SK-N-DZ (cell line): ENCODE results near the gene KCNJ4.

Source experiments
- DNase-seq: peaks from one replicate; pipeline ENCODE4 v3.0.0-alpha.2; 2015; ENCODE audit warnings: low spot score

The KCNJ4 gene

DNA sequence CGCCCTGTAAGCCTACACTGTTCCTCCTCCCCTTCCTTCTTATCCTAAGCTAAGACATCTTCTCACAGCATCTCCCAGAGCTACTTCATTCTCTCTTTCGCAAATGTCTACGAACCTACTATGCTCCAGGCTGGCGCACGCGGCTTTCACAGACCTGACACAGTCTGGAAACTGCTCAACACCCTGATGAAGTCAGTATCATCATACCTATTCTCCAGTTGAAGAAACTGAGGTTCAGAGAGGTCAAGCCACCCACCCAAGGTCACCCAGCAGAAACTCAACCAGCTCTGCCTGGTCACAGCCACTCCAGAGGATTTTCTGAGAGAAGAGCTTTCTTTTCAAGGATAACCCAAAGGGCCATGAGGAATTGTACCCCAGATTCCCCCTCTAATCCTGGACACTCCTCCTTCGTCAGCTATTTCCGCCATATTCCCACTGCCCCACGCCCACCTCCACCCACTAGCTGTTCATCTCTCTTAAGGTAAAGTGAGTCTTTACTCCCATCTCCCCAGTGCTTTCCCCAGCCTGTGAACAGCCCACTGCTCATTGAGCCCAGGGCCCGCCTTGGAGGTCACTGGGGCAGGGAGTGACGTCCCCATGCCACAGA lies 1.8 kb downstream of the KCNJ4 start:
- no peak for DNase-seq

DNA sequence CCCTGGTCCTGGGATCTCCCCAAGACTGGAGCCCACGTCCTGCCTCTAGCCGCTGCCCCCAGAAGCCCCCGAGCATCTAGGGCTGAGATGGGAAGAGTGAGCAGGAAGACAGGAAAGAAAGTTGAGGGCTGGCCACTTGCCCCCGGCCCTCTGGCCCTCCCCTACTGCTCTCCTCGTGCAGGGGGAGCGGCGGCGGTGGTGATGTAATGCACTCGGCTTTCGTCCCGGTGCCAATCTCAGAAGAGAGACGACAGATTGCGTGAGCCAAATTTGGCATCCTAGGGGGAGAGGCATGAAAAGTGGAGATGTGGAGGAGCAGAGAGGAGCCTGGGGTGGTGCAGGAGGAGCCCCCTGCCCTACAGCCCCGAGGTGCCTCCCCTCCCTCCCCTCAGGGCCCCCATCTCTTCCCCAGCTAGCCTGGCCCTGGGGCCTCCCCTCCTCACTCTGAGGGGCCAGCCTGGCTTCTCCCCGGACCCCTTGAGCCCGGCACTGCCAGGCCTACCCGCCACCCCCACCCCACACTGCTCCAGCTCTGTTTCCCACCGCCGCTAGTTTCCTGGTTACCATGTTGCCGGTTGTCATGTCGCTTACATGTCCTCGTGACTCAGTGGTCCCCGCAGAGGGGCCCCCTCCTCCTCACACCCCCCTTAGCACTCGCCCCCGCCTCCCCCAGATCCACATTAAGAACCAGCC lies 2.5 kb downstream of the KCNJ4 start:
- no peak for DNase-seq

DNA sequence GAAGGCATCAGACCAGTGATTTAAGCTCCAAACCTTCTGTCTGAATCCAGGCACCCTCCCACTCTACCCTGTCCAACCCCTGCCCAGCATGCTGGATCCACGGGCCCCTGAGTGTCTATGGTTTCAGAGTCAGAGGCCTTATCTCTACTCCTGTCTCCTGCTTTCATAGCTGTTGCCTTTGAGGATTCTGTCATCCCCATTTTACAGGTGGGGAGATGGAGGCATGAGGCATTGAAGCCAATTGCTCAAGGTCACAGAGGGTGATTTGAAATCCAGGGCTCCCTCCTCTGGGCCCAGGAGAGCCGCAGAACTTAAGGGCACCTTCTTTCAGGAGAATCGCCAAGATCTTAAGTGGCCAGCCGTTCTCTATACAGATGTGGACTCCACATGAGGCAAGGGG lies 3.1 kb downstream of the KCNJ4 start:
- DNase-seq, result no peak

DNA sequence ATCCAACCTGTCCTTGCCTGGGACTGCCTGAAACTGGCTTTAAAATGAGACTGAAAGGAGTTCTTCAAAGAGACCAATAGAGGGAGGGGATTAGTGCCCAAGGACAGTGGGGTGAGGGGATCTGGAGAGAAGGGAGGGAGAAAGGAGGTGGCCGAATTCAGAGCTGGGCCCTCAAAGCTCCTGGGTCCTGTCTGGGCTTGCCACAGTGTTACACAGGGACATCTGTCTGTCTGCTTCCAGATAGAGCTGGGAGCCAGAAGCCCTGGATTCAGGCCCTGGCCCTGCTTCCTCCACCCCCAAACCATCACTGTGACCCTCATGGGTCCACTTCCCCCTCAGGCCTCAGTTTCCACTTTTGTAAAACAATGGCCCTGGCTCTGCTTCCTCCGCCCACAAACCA lies 3.6 kb downstream of the KCNJ4 start:
- DNase-seq, result no peak

DNA sequence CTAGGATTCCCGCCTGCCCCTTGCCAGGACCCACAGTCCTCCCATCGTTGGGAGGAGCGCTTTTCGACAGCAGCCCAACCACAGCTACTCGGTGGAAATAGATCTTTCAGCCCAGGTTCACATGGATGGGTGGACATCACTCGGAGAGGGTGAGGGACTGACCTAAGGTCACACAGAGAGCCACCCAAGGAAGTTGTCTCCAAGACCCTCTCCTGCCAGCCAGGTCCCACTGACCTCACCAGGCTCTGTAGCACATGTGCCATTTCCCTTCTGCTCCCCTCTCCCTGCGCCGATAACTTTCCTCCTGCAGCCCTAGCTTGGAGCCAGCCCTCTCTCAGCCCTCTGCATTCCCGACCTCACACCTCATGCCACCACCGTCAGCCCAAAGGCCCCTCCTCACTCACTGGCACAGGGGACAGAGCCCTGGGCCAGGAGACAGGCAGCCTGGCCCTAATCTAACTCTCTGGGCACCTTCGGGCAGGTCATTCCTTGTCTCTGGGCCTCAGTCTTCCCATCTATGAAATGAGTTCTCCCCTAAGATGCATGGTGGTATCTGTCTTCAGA lies 4.7 kb downstream of the KCNJ4 start:
- no peak for DNase-seq

DNA sequence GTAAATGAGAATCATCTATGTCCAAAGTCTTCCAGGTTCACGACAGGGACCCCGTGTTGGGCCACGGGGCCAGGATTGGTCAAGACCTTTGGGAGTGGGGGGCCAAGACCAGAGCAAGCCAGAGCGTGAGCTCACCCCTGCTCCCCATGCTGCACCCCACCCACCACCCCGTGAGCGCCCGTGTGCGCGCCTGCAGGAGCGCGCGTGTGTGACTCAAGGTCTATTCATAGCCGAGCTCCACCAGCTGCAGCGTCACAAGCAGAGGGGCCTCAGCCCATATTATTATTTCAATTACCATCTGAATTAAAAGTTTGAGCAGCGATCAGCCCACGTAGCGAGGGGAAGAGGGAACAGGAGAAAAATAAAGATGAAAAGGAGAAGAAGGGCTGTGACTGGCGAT lies 5.2 kb downstream of the KCNJ4 start:
- DNase-seq, result no peak

DNA sequence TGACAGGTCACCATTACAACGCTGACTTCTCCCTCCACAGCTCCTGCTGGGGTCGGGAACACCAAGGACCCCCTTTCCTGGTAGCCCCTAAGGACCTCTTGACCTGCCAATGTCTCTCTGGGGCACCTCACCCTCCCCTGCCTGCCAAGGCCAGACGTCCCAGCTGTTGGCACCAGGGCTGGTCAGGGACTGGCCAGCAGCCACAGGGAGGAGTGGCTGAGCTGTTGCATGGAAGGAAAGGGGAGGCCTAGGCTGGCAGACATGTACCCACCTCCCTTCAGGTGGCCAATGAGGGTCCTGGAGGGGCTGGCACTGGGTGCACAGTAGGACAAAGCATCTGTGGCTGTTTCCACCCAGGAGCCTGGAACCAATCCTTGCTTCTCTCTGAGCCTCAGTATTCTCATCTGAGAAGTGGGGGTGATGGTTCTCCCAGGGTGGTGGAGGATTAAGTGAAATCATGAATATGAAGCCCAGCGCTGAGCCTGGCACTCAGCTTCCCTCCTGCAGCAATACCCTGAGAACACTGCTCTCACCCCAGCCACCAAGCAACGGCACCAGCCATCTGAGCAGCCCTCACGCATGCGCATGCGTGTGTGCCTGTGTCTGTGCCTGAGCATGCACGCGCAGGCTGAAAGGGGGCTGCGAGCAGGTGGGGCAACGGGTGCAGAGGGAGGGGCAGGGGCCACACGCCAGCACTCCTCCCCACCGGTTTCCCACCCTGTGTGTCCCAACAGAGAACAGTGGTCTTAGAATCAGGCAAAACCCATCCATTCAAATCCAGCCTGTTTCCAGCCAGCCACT lies 5.9 kb downstream of the KCNJ4 start:
- DNase-seq, result peak; percentile 36

DNA sequence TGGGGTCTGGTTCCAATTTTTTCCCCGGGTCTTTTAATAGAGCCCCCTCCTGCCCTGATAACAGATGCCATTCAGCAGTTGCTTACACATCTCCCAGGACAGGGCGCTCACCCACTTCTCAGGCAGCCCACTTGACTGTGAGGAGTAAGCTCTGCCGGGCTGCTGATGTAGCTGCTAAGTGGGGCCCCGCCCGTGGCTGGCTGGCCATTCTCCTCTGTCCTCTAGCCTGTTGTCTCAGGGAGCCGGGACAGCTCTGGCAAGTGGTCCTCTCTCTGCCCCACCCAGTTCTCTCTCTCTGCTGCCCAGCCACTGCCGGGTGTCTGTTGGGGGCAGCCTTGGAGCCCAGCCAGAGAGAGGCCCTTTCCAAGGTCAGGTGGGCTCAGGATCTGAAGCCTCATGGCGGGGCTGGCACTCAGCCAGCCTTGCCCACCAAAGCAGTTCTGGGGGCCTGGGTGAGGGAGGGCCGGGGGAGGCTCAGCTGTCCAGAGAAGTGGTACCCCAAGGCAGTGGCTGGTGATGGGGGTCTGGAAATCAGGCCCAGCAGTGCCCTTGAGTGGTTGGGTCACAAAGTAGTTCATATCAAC lies 8.9 kb downstream of the KCNJ4 start:
- no peak for DNase-seq

DNA sequence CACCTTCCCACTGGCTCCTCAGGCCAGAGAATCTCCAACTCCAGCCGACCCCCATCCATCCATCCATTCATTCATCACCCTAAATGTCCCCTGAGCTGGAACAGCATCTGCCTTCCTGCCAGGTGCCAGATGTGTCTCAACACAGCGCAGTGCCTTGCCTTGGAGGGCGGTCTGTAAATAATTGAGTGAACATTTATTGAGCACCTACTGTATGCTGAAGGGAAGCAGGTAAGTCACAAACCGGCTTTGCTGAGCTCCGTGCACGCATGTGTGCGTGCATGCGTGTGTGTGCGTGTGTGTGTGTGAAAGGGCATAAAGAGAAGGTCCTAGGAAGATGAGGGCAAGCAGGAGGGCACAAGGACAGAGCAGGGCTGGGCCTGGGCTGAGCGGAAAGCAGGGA lies 10.2 kb downstream of the KCNJ4 start:
- no peak for DNase-seq

DNA sequence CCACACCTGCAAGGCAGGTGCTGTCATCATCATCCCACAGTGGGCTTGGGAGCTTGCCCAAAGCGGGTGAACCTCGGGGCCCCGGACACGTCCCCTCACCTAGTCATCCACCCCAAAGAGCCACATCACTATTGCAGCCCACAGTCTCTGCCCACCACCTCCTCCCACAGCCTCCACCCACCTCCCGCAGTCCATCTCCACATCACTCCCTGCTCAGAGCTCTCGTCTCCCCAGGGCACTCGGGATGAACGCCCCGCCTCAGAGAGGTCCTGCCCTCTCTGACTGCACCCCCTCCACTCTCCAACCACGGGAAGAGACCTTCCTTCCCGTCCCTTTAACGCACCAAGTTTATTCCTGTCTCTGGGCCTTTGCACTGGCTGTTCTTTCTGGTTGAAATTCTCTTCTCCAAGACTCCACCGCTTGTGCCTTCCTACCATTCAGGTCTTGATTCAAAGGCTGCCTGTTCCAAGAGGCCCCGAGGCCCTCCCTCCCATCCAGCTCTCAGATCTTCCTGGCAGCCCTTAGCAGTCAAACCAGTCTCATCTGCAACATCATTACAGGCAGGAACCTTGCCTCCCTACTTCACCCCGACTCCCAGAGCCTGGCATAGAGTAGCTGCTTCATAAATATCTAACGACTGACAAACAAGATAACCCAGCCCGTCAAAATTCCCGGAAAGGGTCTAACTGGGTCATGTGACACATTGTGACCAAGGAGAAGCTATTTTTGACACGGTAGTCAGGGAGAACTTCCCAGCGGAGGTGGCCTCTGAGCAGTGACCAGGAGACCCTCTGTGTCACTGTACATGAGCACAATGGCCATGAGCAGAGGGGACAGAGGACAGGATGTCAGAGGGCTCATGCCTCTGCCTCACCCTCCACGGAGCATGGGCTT lies 11.1 kb downstream of the KCNJ4 start:
- no peak for DNase-seq

DNA sequence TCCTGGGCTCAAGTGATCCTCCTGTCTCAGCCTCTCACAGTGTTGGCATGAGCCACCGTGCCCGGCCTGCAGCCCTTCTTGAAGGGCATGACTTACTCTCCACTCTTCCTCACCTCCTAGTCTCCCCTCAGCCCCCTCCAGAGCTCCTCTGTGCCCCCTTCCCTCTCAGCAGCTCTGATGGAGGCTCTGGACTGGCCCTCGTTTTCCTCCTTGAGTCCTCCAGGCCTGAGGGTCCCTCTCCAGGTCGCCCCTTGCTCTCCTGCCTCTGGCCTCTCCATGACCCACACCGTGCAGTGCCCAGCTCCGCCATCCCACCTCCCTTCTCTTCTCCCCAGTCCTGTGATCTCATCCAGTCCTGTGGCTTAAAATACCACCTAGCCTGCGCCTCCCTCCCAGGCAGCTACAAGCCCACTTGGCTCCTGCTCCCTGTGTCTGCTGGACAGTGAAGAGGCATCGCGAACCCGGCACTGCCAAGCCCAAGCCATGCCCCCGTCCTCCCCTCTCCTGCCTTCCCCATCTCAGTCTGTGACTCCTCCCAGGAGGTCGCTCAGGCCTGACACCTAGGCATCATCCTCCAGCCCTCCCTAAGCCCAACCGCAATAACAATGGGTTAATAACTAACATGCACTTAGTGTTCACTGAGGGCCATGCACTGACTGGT lies 11.9 kb downstream of the KCNJ4 start:
- no peak for DNase-seq

DNA sequence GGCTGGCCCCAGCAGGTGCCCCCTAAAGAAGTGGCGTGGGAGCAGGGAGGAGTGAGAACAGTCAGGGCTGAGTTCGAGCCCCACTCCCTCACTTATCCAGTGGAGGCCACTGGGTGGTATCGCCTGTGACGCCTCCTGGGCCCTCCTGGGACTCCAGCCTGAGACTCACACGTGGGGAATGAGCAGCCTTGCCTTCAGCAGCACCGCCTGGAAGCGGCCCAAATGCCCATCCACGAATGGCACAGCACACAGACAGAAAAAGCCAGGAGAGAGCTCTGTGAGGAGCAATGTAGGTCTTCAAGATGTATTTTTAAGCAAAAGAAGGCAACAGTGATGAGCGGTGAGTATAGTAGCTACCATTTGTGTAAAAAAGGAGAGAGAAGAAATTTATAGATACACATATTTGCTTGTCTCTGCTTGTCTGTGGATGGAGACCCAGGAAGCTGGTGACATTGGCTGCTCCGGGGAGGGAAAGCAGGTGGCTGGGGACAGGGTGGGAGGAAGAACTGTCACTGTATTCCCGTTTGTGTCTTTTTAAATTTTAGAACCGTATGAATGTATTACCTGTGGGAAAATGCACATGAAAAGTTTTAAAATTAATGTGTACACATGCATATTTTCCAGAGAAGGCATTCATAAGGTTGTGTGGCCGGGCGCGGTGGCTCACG lies 13.2 kb downstream of the KCNJ4 start:
- DNase-seq, result no peak

DNA sequence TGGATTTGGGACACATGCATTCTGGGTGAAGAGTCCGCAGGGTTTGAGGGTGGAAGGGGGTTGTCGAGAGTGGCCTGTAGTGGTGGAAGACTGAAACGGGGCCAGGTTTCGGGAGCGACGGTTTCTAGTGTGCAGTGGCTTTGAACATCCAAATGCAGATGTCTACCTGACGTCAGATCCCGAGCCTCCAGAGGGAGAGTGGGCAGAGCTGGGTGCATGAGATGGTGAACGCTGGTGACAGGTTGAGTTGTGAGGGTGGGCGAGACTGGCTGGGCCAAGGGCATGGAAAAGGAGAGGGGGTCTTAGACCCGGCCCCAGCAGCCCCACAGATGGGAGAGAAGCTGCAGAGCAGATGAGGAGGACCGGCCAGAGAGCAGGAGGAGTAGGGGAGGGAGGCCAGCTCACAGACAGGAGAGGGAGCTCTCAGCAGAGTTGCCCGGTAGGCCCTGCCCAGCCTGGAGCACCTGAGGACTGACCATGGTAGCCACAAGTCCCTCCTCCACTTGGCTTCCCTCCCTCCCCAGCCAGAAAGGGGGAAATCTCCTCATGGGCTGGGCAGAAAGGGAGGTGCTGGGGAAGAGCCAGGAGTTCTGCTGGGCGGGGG lies 14.2 kb downstream of the KCNJ4 start:
- DNase-seq, result no peak

DNA sequence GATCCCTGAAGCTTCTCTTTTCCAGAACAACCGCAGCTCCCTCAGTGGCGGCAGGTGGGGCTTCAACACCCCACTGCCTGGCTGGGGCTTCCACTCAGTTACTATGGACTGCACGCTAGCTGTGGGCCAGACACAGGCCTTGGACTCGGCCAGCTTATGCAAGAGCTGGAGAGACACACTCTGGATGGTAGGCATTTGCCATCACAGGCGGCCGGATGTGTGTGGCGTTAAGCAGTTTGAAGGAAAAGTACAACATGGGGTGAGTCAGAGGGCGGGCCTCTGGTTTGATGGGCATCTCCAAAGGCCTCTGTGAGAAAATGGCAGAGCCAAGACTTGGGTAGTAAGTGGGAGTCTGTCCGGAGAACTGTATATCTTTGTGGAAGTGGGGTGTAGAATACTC lies 17.6 kb downstream of the KCNJ4 start:
- DNase-seq, result no peak

DNA sequence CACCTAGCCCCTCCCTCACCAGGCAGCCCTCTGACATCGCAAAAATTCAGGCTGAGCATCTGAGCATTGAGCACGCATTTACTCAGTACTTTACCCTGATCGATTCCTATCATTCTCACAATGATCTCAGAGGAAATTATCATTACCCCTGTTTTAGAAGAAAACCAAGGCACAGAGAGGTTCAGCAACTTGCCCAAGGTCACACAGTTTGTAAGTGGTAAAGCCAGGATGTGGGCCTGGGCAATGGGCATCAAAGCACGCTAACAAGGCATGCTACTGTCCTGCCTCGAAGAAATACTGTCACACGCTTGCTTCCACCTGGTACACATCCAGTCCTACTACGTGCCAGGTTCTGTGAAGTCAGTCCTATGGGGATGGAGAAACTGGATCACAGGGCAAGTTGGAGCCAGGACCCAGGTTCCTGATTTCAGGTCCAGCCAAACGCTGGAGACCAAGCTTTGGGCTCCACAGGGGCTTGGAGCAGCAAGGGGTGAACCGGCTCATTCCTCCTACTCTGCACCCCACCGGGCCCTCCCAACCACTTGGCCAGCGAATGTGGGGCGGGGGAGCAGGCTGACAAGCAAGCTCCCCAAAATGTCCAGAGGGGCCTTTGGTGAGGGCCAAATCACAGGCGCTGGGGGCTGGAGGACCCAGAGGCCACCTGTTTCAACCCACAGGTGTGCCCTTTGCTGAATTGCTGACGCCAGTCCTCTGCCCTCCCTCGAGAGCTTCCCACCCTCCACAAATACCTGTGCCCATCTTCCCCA lies 18.2 kb downstream of the KCNJ4 start:
- no peak for DNase-seq

DNA sequence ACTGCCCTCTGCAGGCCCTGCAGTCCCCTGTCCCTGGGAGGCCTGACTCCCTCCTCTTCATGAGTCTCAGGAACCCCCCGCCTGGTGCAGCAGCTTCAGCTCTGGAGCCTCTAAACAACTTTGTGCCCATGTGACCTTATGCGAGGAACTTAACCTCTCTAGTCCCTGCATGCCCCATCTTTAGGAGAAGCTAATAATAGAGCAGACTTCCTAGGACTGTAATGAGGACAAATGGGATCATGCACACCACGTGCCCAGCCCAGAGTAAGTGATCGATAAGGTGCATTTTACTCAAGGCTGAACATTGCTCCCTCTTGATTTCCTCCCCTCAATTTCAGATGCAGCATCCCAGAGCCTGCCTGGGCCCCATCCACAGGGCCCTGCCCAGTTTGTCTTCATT lies 19.0 kb downstream of the KCNJ4 start:
- no peak for DNase-seq

DNA sequence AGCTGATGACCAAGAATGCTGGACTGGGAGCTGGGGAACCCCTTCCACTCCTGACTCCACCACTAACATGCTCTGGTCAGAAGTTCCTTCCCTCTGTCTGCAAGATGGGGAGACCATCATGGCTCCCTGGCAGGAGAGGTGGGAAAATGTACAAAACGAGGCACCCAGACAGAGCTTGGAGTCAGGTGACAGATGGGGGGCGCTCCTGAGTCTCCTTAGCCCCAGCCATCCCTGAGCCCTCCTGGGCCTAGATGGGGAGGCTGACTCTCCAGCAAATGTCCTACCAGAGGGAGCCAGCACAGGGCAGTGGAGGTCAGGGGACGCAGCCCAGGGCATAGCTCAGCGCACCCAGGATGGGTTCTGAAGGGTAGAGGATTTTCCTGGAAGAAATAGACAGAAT lies 20.0 kb downstream of the KCNJ4 start:
- no peak for DNase-seq

DNA sequence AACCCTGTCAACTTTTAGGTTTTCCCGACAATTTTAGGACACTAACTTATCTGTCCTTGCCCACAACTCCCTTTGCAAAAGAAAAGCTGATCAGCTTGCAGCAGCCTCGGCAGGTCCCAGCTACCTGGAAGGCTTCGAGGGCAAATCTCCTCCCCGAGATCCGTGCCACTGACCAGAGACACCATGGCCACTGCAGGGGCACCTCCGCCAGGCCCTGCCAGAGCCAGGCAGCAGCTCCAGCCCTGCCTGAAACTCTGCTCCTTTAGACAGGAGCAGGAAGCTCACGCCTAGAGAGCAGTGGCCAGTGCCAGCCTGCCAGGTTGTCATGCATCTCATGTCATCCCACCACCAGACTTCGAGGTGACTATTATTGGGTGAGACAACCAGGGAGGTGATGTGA lies 21.1 kb downstream of the KCNJ4 start:
- DNase-seq, result no peak

DNA sequence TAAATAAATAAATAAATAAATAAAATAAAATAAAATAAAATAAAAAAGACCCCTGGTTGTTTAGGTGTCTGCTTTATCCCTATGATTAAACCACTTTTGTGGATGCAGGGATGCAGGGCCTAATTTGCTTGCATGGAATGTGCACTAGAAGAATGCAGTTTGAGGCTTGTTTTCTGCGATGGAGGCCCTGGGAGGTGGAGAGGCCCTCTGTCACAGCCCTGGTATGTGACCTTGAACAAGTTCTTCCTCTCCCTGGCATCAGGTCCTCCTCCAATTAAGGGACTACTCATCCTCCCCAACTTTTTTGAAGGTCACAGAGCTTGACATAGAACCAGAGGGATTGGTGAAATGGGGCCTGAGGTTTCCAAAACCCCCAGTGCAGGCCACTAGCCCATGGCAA lies 22.7 kb downstream of the KCNJ4 start:
- no peak for DNase-seq
